Adrenal gland (tissue), 5 donors: Measurements from ENCODE around the gene TRAPPC5.

Experiments
- CTCF ChIP-seq, 6 experiments: fragments of 450-650 bp in 4 of 6; fragments of 200-600 bp in 2 of 6; sonication (generic) in 1 of 6; IDR thresholded peaks; 1 replicate in 5 of 6; 2 replicates in 1 of 6; pipeline versions ENCODE4 v1.5.1 to v1.8.0; 2016 to 2021; ENCODE audit warnings: antibody characterized with exemption in 6 of 6, mild to moderate bottlenecking in 2 of 6, moderate library complexity in 1 of 6
- POLR2A ChIP-seq, 2 donors: fragments of 450-650 bp; IDR thresholded peaks; one replicate each; pipeline ENCODE4 v1.6.1; 2017; ENCODE audit warnings: antibody characterized with exemption in 2 of 2, mild to moderate bottlenecking in 2 of 2, moderate library complexity in 1 of 2
- donor health status: DM: no; HTN: no; CAD: no.

GRCh38 chr19:7676854-7677253 is 3.8 kb upstream of the TRAPPC5 start, which contains the start of gene MCEMP1:
- TF ChIP-seq CTCF (IDR thresholded peaks at IDR 0.05) (no peak), POLR2A (IDR thresholded peaks at IDR 0.05) (no peak)
